HG03045 (cell line): ENCODE data around the gene THSD4.

ENCODE experiments used
- ATAC-seq: cut with Tn5 transposase; IDR thresholded peaks from one replicate; pipeline ENCODE4 v1.9.1; 2021; ENCODE audit warnings: mild to moderate bottlenecking, moderate library complexity; ENCODE audit not compliant: unreplicated experiment

Gene THSD4

GRCh38 chr15:71753346-71753745 is 638.1 kb downstream of the THSD4 start:
- ATAC-seq = no peak

DNA sequence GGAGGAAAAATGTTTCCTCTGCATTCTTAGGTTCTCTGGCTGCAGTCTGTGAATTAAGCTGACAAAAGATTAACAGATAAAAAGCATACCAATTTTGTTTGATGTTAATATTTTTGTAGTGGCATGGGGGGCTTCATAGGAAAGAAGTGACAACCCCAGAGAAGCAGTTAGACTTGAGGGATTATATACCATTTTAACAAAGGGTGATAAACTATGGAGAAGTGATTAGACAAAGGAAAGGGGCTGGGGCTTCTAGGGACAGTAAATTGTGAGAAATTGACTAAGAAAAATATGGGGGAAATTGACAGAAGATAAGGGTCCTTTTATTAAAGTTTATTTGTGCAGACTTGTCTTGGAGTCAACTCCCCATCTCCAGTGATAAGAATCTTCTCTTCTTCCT is 639.4 kb downstream of the THSD4 start:
- no peak for ATAC-seq

GRCh38 chr15:71755092-71755970 is 640.1 kb downstream of the THSD4 start:
- ATAC-seq = no peak

- ATAC-seq = no peak
Measured at GRCh38 chr15:71756599-71757352, 641.5 kb downstream of the THSD4 start.

DNA sequence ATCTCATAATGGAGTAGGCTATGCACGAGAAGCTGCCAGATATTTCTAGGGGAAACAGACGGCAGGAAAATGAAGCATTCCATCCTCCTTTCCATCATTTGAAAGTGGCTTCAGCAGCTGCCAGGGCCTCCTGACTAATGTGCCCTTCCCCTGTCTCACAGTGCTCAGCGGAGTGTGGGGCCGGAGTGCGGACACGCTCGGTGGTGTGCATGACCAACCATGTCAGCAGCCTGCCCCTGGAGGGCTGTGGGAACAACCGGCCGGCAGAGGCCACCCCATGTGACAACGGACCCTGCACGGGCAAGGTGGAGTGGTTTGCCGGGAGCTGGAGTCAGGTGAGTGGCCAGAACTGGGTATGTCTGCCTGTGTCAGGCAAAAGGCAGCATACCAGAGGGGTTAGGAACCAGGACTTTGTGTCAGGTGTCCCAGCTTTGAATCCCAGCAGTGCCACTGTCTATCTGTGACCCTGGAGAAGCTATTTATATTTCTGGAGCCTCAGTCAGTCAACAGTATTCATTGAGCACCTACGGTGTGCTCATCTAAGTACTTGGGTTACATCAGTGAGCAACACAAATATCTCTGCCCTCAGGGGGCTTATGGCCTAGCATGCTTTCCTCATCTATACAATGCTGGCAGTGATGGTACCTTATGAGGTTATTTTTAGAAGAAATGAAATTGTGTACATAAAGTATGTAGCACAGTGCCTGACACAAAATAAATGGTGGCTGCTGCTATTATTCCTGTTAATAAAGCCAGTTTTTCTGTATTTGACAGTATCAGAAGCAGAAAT is 642.7 kb downstream of the THSD4 start:
- no peak for ATAC-seq

DNA sequence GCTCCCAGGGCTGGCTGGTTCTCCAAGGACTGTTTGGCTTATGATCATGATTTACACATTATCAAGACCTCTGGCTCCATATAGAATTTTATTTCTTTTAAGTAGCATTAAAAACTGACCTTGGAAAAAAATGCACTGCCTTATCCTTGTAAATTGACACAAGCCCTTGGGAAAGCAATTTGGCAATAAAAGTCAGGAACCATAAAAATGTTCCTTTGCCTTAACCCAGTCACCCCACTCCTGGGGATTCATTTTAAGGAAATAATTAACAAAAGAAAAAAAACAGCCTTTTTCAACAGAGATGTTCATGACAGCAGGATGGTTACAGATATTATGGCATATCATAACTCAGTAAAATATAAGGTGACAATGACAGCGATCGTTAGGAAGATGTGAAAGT is 643.4 kb downstream of the THSD4 start:
- no peak for ATAC-seq

DNA sequence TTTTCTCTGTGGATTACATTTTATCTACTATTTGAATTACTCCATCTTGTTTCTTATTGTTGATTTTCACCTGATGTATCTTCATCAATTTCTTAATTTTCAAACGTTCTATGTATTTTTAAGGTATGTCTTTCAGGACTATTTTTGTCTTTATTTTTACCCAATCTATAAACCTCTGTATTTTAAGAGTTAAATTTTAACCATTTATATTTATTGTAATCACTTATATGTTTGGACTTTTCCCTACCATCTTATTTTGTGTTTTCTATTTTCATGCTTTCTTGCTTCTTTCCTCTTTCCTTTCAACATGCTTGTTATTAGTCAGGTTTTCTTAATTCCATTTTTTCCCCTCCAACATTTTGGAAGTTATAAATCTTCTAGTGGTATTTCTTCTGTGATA is 645.6 kb downstream of the THSD4 start:
- ATAC-seq = no peak

DNA sequence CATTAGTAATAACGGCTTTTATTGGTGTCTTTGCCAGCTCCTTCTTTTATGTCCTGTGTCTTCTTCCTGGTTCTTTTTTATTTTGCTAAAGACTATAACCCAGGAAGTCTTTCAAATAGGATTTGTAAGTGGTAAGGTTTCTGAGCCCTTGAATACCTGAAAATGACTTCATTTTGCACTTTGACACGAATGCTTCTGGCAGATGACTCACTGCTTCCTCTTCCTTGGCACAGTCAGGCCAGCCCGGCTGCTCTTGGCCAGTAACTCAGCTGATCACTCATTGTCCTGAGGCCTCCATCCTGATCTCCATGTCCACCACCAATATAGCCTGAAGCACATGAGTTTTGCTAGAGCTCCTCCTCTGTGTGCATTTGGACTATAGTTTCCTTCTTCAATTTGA is 646.4 kb downstream of the THSD4 start:
- no peak for ATAC-seq

DNA sequence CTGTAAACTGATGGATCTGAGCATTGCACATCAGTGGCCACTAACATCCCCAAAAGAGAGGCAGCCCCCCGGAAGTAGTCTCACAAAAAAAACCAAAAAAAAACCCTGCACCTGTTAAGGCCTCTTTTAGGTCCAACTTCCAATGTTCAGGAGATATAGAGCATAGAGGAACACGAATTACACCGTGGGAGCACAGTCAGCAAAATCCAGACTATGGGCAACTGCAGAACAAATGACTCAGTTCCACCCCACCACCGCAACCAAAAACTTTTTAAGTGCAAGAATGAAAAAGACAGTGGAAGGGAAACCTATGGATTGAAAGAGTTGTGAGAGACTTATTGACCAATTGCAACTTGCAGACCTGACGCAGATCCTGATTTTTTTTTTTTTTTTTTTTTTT is 652.9 kb downstream of the THSD4 start:
- ATAC-seq = no peak

DNA sequence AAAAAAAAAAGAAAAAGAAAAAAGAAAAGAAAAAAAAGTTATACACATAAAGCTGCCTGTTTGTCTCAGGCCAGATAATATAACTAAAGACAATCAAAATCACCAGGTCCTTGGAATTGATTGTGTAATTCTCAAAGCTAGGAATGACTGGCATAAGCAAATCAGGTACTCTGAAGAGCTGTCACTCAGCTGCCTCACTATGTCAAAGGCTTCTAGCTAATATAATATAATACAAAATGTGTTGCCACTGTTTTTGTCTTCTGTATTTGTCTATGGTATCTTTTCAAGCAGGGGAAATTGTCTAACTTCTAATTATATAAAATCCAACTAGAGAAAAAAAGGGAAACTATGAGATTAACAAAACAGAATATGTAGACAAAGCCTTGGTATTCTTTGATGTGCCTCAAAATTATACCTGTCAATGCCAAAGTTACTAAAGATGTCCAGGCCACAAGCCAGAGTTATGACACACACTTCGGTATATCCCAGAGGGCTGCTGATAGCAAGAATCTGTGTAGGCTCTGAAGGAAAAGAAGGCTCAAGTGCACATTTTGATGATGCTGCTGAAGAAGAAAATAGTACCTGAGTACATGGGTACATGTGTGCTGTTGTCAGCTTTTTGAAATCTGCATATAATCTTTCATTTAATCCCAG is 658.1 kb downstream of the THSD4 start:
- ATAC-seq = no peak

- no peak for ATAC-seq
Measured at GRCh38 chr15:71775856-71776255, 660.6 kb downstream of the THSD4 start.

DNA sequence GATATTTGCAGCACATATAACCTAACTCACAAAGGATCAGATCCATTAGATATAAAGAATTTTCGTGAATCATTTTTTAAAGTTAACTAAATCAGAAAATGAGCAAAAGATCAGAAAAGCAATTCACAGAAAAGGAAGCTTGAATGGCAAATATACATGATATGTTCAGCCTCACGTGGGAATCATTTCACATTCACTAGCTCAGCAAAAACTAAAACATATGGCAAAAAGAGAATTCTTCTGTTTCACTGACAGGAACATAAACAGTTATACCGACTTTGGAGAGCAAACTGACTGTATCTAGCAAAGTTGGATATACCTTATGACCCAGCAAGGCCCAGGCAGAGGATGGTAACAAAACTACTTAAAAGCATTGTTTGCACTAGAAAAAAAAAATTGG is 661.0 kb downstream of the THSD4 start:
- no peak for ATAC-seq

DNA sequence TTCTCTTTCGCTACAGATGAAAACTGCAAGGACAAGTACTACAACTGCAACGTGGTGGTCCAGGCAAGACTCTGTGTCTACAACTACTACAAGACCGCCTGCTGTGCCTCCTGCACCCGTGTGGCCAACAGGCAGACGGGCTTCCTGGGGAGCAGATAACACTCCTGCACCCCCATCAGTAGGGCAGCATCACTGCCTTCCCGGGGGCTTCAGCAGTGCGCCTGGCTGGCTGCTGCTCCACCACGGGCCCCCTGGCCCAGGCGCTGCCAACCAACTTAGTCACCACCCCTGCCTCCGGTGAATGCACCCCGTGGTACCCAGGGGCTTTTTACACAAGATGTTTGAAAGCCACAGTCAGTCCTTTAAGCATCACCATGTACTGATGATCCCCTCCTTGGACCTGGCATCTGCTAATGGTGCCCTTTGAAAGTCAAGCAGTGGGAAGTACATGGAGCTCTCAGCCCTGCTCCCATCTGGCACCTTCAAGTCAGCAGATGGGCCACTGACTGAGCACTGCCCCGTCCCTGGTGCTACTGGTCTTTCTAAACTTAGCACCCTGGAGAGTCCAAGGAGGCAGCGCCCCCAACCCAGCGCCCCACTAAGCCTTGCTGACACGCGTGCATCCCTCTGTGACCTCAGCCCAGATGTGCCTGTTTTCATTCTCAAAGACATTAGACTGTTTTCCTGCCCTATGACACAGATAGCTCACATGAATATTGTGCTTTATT is 662.1 kb downstream of the THSD4 start:
- no peak for ATAC-seq

GRCh38 chr15:71779073-71779797 is 664.0 kb downstream of the THSD4 start:
- no peak for ATAC-seq

- ATAC-seq = no peak
Measured at GRCh38 chr15:71780115-71780976, 665.1 kb downstream of the THSD4 start.

GRCh38 chr15:71781179-71781964 is 666.1 kb downstream of the THSD4 start:
- ATAC-seq = no peak

DNA sequence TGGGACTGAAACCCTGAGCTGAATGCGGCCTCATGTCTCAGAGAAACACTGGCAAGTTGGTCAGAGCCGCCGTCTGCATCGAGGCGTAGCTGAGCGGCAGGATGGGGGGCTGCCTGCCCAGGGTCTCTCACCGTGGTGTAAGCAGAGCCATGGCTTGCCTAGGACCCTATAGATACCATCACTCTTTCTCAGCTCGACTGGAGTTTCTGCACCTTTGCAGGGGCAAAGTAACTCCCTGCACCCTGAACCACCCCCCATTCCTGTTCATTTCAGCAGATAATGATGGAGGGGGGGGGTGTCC is 666.6 kb downstream of the THSD4 start:
- no peak for ATAC-seq
